SK-N-DZ (cell line): ENCODE measurements around the gene GFER.
"Not testable (repeated sequence)": the region's sequence is repeated elsewhere in the genome, so short reads cannot be mapped to it uniquely, and the experiment has no call there.

ENCODE experiments used
- DNase-seq: peaks from one replicate; pipeline ENCODE4 v3.0.0-alpha.2; 2015; ENCODE audit warnings: low spot score

The GFER gene

DNA sequence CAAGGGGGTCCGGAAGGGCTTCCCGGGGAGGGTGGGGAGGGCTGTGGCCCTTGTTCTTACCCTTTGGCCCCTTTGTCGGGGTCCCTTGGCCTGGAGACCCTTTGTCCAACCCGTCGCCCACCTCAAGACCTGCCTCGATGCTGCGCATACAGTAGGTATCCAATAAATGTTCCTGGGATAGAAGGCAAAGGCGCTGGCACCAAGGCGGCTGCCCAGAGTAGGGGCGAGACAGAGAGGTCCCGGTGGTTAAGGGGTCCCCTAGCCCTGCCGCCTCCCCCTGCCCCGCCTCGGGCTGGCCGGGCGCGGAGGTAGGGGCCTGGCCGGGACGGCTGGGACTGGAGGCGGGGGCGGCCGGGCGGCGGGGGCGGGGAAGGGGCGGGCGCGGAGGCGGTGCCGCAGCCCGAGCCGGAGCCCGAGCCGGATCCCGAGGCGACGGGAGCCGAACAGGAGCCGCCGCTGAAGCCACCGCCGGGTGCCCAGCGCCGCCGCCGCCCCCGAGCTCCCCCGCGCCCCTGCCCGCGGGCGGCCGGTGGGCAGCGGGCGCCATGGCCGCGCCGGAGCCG, 42.5 kb downstream of the GFER start, which contains the start of gene NHERF2:
Gene NHERF2, plus strand, starts transcription at position 442 of the 563 bp plus-strand sequence. Its CDS starts 104 bp downstream, at position 546.
- no peak for DNase-seq

DNA sequence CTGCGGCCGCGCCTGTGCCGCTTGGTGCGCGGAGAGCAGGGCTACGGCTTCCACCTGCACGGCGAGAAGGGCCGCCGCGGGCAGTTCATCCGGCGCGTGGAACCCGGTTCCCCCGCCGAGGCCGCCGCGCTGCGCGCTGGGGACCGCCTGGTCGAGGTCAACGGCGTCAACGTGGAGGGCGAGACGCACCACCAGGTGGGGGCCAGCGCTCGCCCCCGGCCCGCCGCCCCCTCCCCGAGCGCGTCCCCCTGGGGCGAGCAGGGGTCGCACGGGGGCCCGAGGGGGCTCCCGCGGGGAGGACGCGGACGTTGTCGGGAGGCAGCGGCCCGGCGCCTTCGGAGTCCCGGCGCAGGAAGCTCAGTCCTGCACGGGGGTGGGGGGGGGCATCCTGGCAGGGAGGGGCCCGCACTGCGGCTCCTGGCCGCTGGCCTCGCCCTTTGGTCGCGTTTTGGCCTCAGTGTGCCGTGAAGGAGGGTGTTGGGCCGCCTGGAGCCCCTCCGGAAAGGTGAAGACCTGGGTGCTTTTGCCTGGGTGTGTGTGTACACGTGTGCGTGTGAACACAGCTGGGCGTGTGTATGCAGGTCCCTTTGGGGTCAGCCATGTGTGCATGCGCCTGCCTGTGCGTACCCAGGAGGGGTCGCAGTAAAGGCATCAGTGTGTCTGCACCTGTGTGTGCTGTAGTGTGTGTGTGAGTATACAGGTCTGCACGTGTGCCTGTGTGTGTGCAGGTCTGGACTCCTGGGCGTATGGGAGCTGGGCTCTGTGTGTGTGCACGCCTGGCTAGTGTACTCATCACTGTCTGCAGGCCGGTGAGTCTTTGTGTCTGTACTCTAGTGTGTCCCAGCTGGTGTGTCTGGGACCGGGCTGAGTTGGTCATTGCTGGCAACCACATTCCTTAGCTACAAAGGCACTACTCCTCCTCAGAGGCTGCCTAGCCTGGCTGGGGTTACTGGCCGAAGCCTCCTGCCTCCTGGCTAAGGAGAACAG, 43.3 kb downstream of the GFER start:
- peak; percentile 55 for DNase-seq

DNA sequence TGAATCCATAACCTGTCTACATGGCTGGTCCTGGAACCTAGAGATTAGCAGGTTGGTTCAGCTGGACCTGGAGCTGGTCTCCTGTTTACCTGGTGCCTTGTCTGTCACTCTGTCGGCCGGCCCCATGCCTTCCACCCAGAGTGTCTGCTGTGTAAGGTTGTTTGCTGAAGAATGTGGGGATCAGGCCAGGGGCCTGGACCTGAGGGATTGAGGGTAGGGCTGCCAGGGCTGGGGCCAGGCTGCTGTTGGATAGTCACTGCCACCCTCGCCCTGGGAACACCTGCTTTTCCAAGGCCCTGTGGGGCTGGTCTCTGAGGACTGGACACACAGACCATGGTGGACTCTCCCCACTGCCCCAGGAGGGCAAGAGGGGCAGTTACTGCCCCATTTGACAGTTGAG, 44.2 kb downstream of the GFER start:
- no peak for DNase-seq

DNA sequence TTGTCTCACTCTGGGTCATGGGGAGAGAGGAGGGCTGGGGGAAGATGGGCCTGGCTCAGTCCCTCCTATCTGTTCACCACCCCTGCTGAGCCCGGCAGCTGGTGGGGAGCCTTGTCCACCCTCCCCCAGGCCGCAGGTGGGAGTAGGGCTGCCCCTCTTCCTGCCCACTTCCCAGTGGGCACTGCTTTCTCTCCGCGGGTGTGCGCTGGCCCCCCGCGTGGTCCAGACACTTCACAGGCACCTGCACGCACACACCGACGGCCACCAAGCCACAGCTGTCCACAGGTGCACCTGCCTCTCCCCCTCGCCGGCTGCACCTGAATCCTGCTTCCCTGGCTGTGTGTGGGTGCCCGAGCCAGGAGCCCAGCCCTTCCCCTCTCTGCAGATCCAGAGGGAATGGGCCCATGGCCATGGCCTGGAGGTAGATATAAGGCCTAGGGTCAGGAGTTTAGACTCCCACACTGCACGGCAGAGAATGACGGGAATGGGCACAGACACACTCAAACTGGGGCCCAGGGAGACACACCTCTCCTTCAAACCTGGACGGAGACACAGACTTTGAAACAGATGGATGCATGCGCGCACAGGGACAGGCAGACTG, 44.7 kb downstream of the GFER start:
- no peak for DNase-seq

DNA sequence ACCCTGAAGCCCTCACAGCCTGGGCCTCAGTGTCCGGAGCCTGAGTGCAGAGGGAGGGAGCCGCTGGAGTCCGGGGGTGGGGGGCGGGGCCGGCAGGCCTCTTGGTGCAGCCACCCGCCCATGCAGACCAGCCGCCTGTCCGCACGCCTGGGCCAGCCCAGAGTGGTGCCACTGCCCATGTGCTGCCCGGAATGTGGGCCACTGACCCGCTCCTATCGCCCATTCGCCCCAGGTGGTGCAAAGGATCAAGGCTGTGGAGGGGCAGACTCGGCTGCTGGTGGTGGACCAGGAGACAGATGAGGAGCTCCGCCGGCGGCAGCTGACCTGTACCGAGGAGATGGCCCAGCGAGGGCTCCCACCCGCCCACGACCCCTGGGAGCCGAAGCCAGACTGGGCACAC, 45.4 kb downstream of the GFER start:
- DNase-seq = no peak

DNA sequence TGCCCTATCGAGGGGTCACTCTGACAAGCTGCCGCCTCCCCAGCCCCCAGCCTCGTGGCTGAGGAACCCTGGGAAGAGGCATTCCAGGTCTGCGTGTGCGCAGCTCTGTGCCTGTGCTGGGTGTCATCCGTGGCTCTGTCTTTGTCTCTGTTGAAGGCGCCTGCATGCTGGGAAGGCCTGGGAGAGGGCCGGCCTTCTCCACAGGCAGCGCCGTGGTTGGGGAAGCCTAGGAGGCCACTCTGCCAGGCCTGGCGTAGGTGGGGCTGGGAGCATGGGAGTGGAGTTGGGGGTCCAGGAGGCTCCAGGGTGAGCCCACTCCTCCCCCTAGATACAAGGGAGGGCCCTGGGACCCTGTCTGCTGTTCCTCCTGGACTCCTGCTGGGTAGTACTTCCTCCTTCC, 46.0 kb downstream of the GFER start:
- no peak for DNase-seq

DNA sequence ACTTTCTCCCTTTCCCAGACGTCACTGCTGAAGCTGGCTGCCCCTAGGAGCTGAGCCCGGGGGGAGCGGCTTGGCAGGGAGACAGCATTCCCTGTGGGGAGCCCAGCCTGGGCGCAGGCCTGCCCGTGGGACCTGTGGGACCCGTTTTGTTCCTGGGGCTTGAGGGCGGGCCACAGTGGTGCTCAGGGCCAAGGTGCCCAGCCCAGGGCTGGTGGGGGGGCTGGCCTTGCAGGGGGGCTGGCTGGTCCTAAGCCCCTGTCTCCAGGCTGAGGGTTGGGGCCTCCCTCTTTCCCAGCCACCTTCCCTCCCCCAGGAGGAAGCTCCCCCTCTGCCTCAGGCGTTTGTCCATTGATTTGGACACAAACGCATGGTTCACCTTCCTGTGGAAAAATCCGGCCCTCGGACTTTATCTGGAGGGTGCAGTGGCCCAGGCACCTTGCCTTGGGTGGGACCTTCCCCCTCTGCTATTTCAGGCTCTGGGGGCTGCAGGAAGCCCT, 47.1 kb downstream of the GFER start:
- DNase-seq = no peak

DNA sequence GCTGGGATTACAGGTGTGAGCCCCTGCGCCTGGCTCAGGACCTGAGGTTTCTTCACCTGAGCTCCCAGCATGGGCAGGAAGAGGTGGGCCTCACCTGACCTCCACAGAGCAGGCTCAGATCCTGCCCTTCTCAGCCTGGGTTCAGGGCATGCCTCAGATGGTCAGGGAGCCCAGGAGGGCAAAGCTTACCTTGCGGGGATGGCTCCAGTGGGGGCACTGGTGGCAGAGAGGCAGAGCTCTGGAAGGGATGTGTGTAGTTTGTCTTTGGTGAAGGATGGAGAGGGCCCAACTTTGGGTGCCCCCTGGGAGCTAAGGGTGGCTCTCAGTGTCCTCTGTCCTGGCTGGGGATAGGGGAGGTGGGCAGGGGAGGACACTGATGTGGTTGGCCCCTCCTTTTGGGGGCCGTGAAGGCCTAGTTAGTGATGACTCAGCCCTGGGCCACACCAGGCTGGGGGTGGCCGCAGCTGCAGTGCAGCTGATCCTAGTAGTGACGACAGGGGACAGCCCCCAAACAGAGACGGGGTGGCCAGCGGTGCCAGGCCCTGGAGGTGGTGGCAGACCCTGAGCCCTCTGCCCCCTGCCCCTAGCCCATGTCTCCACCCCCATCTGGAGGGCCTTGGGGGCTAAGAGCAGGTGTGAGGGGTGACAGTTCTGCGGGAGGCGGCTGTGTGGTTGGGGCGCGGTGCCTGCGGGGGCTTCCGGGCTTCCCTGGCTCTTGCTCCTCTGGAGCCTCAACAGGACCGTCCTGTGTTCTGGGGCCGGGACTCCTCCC, 48.5 kb downstream of the GFER start:
- no peak for DNase-seq

DNA sequence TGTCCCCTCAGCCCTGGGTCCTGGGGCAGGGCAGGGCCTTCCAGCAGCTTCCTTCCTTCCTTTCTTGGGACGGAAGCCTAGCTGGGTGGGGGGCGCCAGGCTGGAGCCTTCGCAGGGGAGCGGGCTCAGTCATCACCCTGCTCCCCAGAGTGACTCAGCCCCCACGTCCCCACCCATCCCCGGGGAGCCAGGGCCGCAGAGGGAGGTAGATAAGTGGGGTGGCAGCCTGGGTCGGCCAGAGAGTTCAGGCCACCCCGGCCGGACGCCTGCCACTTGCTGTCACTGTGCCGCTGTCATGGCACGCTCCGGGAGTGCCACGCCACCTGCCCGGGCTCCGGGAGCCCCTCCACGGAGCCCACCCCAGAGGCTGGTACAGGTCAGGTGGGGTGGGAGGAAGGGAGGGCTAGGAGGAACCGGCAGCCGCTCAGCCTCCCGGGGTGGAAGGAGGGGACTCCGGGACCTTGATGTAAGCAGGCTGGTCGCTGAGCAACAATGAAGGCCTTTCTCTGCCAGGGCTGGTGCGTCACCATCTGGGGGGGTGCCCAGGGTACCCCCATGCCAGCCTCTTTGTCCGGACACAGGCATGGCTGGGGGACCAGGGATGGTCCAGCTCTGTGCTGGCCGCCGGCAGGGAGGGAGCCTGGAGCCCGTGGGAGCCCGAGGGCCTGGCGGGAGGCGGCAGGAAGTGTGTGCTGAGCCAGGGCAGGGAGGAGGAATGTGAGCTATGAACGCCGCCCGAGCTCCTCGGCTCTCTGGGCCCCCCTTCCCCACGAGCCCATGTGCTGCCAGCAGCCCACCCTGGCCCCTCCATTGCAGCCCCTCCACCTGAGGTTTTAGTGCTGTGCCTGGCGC, 49.3 kb downstream of the GFER start:
- no peak for DNase-seq

DNA sequence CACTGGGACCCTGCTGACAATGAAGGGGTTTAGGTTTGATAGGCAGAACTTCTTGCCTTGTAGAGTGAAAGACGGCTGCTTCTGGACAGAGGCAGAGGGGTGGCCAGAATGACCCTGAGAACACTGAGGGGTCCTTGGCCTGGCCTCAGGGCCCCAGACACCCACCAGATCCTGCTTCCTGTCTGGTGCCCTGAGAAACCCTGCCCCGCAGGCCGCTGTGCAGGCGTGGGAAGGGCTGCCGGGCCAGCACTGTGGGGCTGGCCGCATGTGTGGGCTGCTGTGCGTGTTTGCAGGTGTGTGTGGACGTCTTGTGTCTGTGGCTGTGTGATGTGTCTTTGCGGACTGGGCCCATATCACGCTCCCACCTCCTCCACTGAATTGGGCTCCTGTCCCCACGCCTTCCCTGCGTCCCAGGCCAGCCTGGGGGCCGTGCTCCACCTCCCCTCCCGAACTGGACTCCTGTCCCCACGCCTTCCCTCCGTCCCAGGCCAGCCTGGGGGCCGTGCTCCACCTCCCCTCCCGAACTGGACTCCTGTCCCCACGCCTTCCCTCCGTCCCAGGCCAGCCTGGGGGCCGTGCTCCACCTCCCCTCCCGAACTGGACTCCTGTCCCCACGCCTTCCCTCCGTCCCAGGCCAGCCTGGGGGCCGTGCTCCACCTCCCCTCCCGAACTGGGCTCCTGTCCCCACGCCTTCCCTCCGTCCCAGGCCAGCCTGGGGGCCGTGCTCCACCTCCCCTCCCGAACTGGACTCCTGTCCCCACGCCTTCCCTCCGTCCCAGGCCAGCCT, 50.1 kb downstream of the GFER start:
- DNase-seq = not testable (repeated sequence)

DNA sequence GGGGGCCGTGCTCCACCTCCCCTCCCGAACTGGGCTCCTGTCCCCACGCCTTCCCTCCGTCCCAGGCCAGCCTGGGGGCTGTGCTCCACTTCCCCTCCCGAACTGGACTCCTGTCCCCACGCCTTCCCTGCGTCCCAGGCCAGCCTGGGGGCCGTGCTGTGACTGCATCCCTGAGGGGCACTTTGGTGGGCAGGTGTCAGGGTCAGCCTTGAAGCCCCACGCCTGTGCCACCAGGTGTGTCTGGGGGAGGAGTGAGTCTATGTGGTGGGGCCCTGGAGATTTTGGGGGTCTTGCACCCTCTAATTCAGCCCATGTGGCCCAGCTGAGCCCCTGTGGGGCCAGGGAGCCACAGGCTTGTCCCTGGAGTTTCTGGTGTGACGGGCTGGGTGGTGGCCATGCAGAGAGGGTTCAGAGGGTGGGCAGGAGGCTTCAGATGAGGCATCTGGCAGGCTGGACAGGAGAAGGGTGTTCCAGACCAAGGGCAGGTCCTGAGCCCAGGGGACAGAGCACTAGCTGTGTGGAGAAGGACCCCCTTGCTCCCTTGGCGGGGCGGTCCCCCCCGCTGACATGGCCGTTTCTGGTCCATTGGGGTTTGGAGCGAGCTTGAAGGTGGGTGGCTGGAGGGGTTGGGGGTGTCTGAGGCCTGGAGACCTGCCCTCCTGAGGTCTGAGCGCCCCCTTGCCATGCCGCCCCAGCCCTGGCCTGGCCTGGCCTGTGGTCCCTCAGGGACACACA, 50.9 kb downstream of the GFER start:
- DNase-seq = no peak

DNA sequence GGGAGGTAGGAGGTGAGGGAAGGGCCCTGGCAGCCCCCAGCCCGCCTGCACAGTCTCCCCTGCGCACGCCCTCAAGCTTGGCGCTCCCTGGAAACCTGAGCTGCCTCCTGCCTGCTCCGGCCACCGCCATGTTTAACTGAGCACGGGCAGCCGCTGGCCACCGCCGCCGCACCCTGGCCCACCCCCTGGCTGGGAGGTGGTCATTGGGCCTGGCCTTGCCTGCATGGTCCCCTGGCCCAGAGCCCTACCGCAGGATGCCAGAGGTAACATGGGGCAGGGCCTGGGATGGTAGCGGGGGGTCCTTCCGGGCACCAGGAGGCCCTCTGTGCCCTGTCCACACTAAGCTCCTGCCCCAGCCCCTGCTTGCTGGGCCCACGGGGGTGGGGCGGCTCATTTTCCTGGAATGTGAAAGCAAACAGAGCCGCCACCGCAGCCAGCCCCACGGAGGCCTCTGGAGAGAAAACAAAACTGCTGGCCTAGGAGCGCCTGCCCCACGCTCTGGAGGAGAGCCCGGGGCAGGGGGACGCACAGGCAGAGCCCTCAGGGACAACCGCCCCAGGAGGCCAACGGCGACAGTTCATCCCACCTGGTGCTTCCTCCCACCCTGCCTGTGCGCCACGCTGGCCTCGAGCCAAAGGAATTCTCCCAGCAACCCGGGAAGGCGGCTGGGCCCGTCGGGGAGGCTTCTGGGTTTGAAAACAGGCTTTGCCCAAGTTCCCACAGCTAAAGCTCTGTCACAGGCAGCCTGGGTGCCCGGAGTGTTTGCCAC, 51.6 kb downstream of the GFER start:
- DNase-seq = no peak

DNA sequence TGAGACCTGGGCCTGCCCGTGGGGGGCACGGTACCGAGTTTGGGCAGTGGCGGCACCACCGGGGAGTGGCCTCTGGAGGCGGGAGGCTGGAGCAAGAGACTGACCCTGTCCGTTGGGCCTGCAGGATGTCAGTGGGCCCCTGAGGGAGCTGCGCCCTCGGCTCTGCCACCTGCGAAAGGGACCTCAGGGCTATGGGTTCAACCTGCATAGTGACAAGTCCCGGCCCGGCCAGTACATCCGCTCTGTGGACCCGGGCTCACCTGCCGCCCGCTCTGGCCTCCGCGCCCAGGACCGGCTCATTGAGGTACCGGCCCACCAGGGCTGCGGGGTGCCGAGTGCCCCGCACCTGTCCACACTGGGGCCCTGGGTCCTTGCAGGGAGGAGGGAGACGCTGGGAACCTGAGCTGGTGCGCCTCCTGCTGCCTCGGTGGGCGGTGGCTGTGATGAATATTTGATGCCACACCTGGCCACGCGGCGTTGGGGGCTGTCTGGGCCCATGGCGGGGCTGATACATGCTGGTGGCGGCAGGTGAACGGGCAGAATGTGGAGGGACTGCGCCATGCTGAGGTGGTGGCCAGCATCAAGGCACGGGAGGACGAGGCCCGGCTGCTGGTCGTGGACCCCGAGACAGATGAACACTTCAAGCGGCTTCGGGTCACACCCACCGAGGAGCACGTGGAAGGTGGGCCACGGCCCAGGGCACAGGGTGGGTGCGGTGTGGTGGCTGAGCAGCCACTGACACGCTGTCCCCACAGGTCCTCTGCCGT, 52.4 kb downstream of the GFER start:
- no peak for DNase-seq

DNA sequence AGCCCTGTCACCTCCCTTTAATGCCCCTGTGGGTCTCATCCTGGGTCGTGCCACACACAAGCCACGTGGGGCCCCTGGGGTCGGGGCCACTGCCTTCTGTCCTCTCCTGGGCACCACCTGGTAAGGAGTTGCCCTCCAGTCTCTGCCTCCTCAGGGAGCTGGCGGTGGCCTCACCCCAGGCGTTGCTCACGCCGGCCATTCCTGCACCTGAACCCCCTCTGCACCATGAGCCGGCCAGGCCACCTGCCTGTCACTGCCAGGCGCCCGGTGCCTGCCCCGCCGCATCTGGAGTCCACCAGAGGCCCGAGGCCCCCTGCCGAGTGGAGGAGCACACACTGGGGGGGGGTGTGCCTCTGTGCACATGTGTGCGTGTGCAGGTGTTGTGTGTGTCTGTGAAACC, 53.1 kb downstream of the GFER start:
- no peak for DNase-seq
